GM18526 (cell line): ENCODE data around the gene INPP4B.

Experiments used
- POLR2A ChIP-seq: IDR thresholded peaks from 3 replicates; pipeline ENCODE4 v1.6.1; 2011; ENCODE audit not compliant: insufficient read length; ENCODE audit errors: extremely low read depth

Gene INPP4B

GRCh38 chr4:142271832-142272231, 574.3 kb downstream of the INPP4B start:
- no peak for TF ChIP-seq POLR2A

GRCh38 chr4:142267101-142267500, 579.0 kb downstream of the INPP4B start:
- TF ChIP-seq POLR2A = no peak

DNA sequence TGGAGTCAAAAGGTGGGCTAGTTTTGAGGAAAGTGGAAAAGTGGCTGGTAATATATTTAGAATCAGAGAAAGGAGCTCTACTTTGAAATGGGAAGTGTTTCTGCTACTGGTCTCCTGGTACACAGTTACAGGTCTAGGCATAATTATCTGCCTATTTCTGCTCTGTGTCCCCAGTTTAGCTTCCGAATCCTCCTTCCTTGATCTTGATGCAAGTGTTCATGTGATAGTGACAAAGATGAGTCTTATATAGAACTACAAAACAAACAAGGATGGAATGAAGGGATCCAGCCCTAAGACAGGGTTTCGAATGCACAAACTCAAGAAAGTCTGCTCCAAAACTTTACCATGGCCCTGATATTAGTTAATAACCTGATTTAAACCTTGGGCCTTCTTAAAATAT, 580.2 kb downstream of the INPP4B start:
- no peak for TF ChIP-seq POLR2A

GRCh38 chr4:142265536-142265935, 580.6 kb downstream of the INPP4B start:
- no peak for TF ChIP-seq POLR2A

- TF ChIP-seq POLR2A = no peak
These were observed 581.1 kb downstream of the INPP4B start for GRCh38 chr4:142264961-142265360.

DNA sequence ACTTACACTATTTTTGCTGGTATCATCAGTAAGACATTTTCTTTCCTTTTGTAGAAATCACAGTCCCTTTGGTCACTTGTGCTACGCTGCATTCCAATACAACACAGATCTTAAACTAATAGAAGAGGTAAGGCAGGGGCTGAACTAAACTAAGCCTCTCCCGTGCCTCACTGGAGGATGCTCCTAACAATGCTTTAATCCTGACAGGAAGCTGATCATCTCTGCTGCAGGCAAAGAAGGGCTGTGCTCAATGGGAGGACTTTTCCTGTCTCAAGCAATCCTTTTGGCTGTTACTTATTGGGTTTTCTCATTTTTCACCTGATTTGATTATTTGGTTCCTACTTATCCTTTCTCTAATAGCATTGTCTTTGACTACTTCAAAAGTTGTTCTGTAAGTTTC, 583.1 kb downstream of the INPP4B start:
- no peak for TF ChIP-seq POLR2A

GRCh38 chr4:142248946-142249345, 597.2 kb downstream of the INPP4B start:
- TF ChIP-seq POLR2A = no peak

GRCh38 chr4:142243255-142243654, 602.8 kb downstream of the INPP4B start:
- TF ChIP-seq POLR2A = no peak

DNA sequence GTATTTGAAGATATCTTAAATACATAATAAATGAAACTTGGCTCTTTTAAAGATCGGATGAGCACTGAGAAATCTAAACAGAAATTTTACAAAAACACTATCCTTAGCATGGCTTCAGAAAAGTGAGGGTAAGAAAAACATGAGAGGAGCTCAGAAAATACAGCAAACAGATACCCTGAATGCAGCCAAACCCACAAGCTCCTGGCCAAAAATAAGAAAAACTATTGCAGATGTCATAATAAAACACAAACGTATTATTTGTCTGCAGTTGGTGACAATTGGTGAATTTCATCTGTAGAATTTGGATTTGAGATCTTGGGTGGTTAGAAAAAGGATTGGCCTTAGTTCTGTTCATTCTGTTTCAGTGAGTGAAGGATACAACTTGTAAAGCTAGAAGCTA, 603.9 kb downstream of the INPP4B start:
- no peak for TF ChIP-seq POLR2A

GRCh38 chr4:142238589-142238988, 607.5 kb downstream of the INPP4B start:
- no peak for TF ChIP-seq POLR2A

- TF ChIP-seq POLR2A = no peak
These were observed 609.8 kb downstream of the INPP4B start for GRCh38 chr4:142236268-142236667.

GRCh38 chr4:142231787-142232186, 614.3 kb downstream of the INPP4B start:
- no peak for TF ChIP-seq POLR2A

GRCh38 chr4:142230991-142231390, 615.1 kb downstream of the INPP4B start:
- no peak for TF ChIP-seq POLR2A

DNA sequence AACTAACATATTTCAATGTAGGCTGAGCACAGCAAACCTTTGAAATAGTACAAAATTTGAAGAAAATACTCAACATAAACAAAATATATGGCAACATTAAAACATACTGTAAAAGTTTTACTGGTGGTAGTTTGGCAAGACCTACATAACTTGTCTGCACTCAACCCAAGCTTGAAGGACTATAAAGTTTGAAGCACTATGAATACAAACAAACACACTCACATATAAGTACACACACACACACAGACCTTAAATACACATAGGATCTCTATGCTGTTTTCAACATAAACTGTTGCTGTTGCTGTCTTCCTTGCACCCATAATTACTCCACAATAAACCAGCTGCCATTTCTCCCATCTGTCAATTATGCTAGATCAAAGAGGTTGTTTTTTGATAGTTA, 620.1 kb downstream of the INPP4B start:
- TF ChIP-seq POLR2A = no peak

DNA sequence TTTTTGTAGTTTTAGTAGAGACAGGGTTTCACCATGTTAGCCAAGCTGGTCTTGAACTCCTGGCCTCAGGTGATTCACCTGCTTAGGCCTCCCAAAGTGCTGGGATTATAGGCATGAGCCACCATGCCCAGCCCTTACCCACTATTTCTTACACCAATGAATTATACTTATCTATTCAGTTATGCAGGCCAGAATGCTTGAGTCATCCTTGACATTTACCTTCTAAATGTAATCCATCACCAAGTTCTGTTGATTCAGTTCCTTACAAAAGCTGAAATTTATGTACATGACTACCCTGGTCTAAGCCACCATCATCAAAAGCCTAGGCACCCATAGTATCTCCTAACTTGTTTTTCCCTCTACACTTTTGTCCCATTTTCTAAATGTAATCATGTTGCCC, 624.0 kb downstream of the INPP4B start:
- no peak for TF ChIP-seq POLR2A

- TF ChIP-seq POLR2A = no peak
These were observed 627.4 kb downstream of the INPP4B start for GRCh38 chr4:142218726-142219125.

DNA sequence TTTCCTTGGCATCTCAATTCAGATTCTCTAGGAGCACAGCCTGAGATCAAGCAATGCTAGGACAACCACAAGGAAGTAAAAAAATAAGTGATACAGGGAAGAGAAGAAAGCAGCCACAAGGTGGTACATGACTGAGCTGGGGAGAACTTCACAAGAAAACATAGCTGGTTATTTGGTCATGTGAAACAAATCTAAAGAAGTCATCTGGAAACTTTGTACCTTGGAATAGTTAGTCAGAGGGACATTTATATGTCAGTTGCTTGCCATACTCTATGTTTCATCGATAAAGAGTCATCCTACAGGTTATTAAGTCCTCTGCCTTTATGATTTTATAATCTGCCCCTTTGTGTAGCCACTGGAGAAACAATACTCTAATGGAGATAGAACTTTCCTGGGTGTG, 634.7 kb downstream of the INPP4B start:
- no peak for TF ChIP-seq POLR2A

- no peak for TF ChIP-seq POLR2A
These were observed 642.6 kb downstream of the INPP4B start for GRCh38 chr4:142203505-142203904.
